PC-9 (cell line): ENCODE measurements around the gene WDR17. TPM values are rescaled to one million over a fixed set of nuclear protein-coding genes. Genes with fewer than 3 reads are reported as not detected.

Source experiments
- BruUV-seq: library from RNA; stranded (reverse); fragments of 400-500 nt; replicated peaks from 2 replicates; lab custom pipeline; 2021; lab: Mats Ljungman, UMichigan
- CTCF ChIA-PET: fragments of 300-600 bp; sonication (Branson Sonifier 250); formaldehyde crosslinking; loops from one replicate; lab custom pipeline; 2022; ENCODE audit warnings: antibody characterized with exemption; lab: Charles Lee
- POLR2A ChIA-PET: fragments of 300-600 bp; sonication (Branson Sonifier 250); formaldehyde crosslinking; loops from one replicate; lab custom pipeline; 2022; ENCODE audit warnings: antibody characterized with exemption; ENCODE audit not compliant: unreplicated experiment; lab: Charles Lee
- DNase-seq, 2 experiments: peaks; one replicate each; pipeline versions ENCODE4 v3.0.0 to v3.0.0-alpha.2; 2015 to 2022; ENCODE audit warnings: mixed read lengths in 1 of 2
- H2AFZ ChIP-seq: fragments of 200-600 bp; sonication (generic); 2 replicates; pipeline ENCODE4 v1.8.1; 2017; ENCODE audit warnings: antibody characterized with exemption
- H3F3A ChIP-seq: fragments of 200-600 bp; sonication (generic); 2 replicates; pipeline ENCODE4 v1.8.1; 2017; ENCODE audit warnings: antibody characterized with exemption, mild to moderate bottlenecking, low read depth; ENCODE audit not compliant: insufficient read depth
- H3K27ac ChIP-seq: fragments of 200-600 bp; sonication (generic); 2 replicates; pipeline ENCODE4 v1.6.1; 2016; ENCODE audit warnings: mixed run types
- H3K27me3 ChIP-seq: fragments of 200-600 bp; sonication (generic); 2 replicates; pipeline ENCODE4 v1.6.1; 2016; ENCODE audit warnings: low read depth, mixed run types; ENCODE audit not compliant: insufficient read depth
- H3K36me3 ChIP-seq: fragments of 200-600 bp; sonication (generic); 2 replicates; pipeline ENCODE4 v1.6.1; 2016; ENCODE audit warnings: low read depth, mixed run types
- H3K4me1 ChIP-seq: fragments of 200-600 bp; sonication (generic); replicated peaks from 2 replicates; pipeline ENCODE4 v1.6.1; 2016; ENCODE audit warnings: mixed run types; ENCODE audit not compliant: insufficient read depth
- H3K4me2 ChIP-seq: fragments of 200-600 bp; sonication (generic); 2 replicates; pipeline ENCODE4 v1.6.1; 2017; ENCODE audit warnings: mixed run types
- H3K4me3 ChIP-seq: fragments of 200-600 bp; sonication (generic); 2 replicates; pipeline ENCODE4 v1.6.1; 2016; ENCODE audit warnings: mixed run types
- H3K79me2 ChIP-seq: fragments of 200-600 bp; sonication (generic); 2 replicates; pipeline ENCODE4 v1.6.1; 2017; ENCODE audit warnings: low read depth, mixed run types
- H3K9me2 ChIP-seq: fragments of 200-600 bp; sonication (generic); 2 replicates; pipeline ENCODE4 v1.8.1; 2017; ENCODE audit warnings: mild to moderate bottlenecking; ENCODE audit not compliant: insufficient read depth
- H3K9me3 ChIP-seq: fragments of 200-600 bp; sonication (generic); 2 replicates; pipeline ENCODE4 v1.8.1; 2016; ENCODE audit warnings: low read depth; ENCODE audit not compliant: insufficient read depth
- H4K20me1 ChIP-seq: fragments of 200-600 bp; sonication (generic); 2 replicates; pipeline ENCODE4 v1.8.1; 2017; ENCODE audit not compliant: insufficient read depth
- CTCF ChIP-seq: fragments of 200-600 bp; sonication (generic); conservative IDR thresholded peaks from 2 replicates; pipeline ENCODE4 v1.6.1; 2017; ENCODE audit warnings: mixed run types, antibody characterized with exemption, mild to moderate bottlenecking, moderate library complexity
- EZH2 ChIP-seq: fragments of 200-600 bp; sonication (generic); IDR thresholded peaks from 2 replicates; pipeline ENCODE4 v1.8.0; 2017; ENCODE audit warnings: antibody characterized with exemption, low read depth
- intact Hi-C: fragments of 100-400 bp; cut with micrococcal nuclease; formaldehyde crosslinking; loops from one replicate; pipeline ENCODE4 v1.10.0; 2022; ENCODE audit not compliant: unreplicated experiment
- total RNA-seq: library from RNA; stranded (reverse); gene quantifications from 2 replicates; pipeline ENCODE4 v1.2.3, GENCODE V29; 2021

WDR17 gene
- total RNA-seq, 1 experiment from 2014 or later: 2.2 TPM

GRCh38 chr4:176084769-176085168 lies 19.1 kb downstream of the WDR17 start:
- Histone ChIP-seq H3K9me2 (no peaks in the 10 kb centered on the region), H2AFZ (no peak overlapping the region), H3K27me3 (no peaks in the 10 kb centered on the region), H4K20me1 (no peaks in the 10 kb centered on the region), H3K27ac (no peak overlapping the region), H3K4me2 (no peak overlapping the region), H3K4me1 (no peaks in the 10 kb centered on the region), H3K4me3 (no peak overlapping the region), H3K9me3 (no peaks in the 10 kb centered on the region), H3K79me2 (no peaks in the 10 kb centered on the region), H3F3A (no peaks in the 10 kb centered on the region), H3K36me3 (no peaks in the 10 kb centered on the region)
- POLR2A ChIA-PET: no interaction called here
- TF ChIP-seq CTCF: no peak
- TF ChIP-seq EZH2: no peak
- intact Hi-C loops: no loop called here
- CTCF ChIA-PET: no interaction called here
- BruUV-seq: no TSS peak
- DNase-seq: no peak

DNA sequence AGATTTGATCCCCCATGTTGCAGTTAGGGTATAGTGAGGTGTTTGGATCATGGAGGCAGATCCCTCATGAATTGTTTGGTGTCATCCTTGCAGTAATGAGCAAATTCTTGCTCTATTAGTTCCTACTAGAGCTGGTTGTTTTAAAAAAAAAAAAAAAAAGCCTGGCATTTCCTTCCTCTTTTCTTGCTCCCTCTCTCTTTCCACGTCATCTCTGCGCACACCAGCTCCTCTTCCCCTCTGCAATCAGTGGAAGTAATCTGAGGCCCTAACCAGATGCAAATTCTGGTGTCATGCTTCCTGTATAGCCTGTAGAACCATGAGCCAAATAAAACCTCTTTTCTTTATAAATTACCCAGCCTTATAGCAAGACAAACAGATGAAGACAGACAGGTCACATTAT lies 24.5 kb downstream of the WDR17 start:
- CTCF ChIA-PET: no interaction called here
- Histone ChIP-seq H3F3A (no peaks in the 10 kb centered on the region), H3K4me2 (no peak overlapping the region), H3K79me2 (no peaks in the 10 kb centered on the region), H3K4me3 (no peak overlapping the region), H2AFZ (no peak overlapping the region), H3K27ac (no peak overlapping the region), H3K27me3 (no peaks in the 10 kb centered on the region), H3K9me3 (no peaks in the 10 kb centered on the region), H3K4me1 (no peaks in the 10 kb centered on the region), H3K36me3 (no peaks in the 10 kb centered on the region), H4K20me1 (no peaks in the 10 kb centered on the region), H3K9me2 (no peaks in the 10 kb centered on the region)
- BruUV-seq: no TSS peak
- POLR2A ChIA-PET: no interaction called here
- intact Hi-C loops: no loop called here
- TF ChIP-seq CTCF: no peak
- TF ChIP-seq EZH2: no peak
- no peak for DNase-seq

GRCh38 chr4:176099314-176099713 lies 33.7 kb downstream of the WDR17 start:
- Histone ChIP-seq H2AFZ (no peak overlapping the region), H3K4me1 (no peaks in the 10 kb centered on the region), H3K4me3 (no peak overlapping the region), H3K9me2 (no peaks in the 10 kb centered on the region), H3F3A (no peaks in the 10 kb centered on the region), H3K79me2 (no peaks in the 10 kb centered on the region), H3K9me3 (no peaks in the 10 kb centered on the region), H4K20me1 (no peaks in the 10 kb centered on the region), H3K27me3 (no peaks in the 10 kb centered on the region), H3K4me2 (no peak overlapping the region), H3K36me3 (no peaks in the 10 kb centered on the region), H3K27ac (no peak overlapping the region)
- no peak for TF ChIP-seq EZH2
- TF ChIP-seq CTCF: 0 out of 2 replicates have a peak, but pooled peaks have one; percentile 14
- CTCF ChIA-PET: no interaction called here
- intact Hi-C loops: no loop called here
- no TSS peak for BruUV-seq
- no peak for DNase-seq
- POLR2A ChIA-PET: interaction anchor here (0.7 kb wide), 1 partner anchor 68 kb away, joined by 8 read pairs; no protein-coding TSS in a partner anchor
